Panc1 (cell line): ENCODE measurements around the gene ETFBKMT. TPM values are rescaled to one million over a fixed set of nuclear protein-coding genes. Genes with fewer than 3 reads are reported as not detected.

ENCODE experiments used
- ATAC-seq: fragments of 200-7000 bp; cut with Tn5 transposase; 2 replicates; pipeline ENCODE4 v1.9.1; 2020; ENCODE audit warnings: mild to moderate bottlenecking, moderate library complexity
- BruUV-seq: library from RNA; stranded (reverse); fragments of 400-500 nt; replicated peaks from 2 replicates; lab custom pipeline; 2021; lab: Mats Ljungman, UMichigan
- CTCF ChIA-PET: fragments of 300-600 bp; sonication (Branson Sonifier 250); formaldehyde crosslinking; loops from one replicate; lab custom pipeline; 2022; ENCODE audit warnings: antibody characterized with exemption; lab: Charles Lee
- POLR2A ChIA-PET: fragments of 300-600 bp; sonication (Branson Sonifier 250); formaldehyde crosslinking; loops from one replicate; lab custom pipeline; 2022; ENCODE audit warnings: antibody characterized with exemption; lab: Charles Lee
- DNase-seq: peaks from one replicate; pipeline ENCODE4 v3.0.0-alpha.2; 2010; ENCODE audit warnings: low read depth, low spot score
- H3K27ac ChIP-seq: 2 replicates; pipeline ENCODE4 v1.5.1; 2011; ENCODE audit warnings: mild to moderate bottlenecking, low read length, inconsistent platforms
- H3K27me3 ChIP-seq: fragments of 200-500 bp; sonication (Bioruptor generic); 2 replicates; pipeline ENCODE4 v1.6.0; 2014; ENCODE audit warnings: low read length, inconsistent platforms; ENCODE audit not compliant: control insufficient read depth, insufficient read depth
- H3K36me3 ChIP-seq: fragments of 200-500 bp; sonication (Bioruptor generic); 2 replicates; pipeline ENCODE4 v1.5.1; 2014; ENCODE audit warnings: inconsistent platforms, mild to moderate bottlenecking, low read length, moderate library complexity; ENCODE audit not compliant: control insufficient read depth, insufficient read depth
- H3K4me1 ChIP-seq: 2 replicates; pipeline ENCODE4 v1.5.1; 2011; ENCODE audit warnings: inconsistent platforms, mild to moderate bottlenecking, low read length, moderate library complexity; ENCODE audit not compliant: control insufficient read depth, insufficient read depth
- H3K4me3 ChIP-seq, 2 experiments: 2 replicates each; pipeline ENCODE4 v1.5.1; 2011 to 2012; ENCODE audit warnings: low read depth in 2 of 2, low read length in 2 of 2, mild to moderate bottlenecking in 2 of 2, inconsistent platforms in 1 of 2, moderate library complexity in 1 of 2
- H3K9me3 ChIP-seq: fragments of 200-500 bp; sonication (Bioruptor generic); 2 replicates; pipeline ENCODE4 v1.5.1; 2014; ENCODE audit warnings: low read depth, mild to moderate bottlenecking, inconsistent platforms, low read length, moderate library complexity; ENCODE audit not compliant: control insufficient read depth, insufficient read depth
- POLR2AphosphoS5 ChIP-seq: IDR thresholded peaks from 2 replicates; pipeline ENCODE4 v1.6.1; 2012; ENCODE audit warnings: mild to moderate bottlenecking, low read depth, low read length, moderate library complexity
- SIN3A ChIP-seq: IDR thresholded peaks from 2 replicates; pipeline ENCODE4 v1.6.1; 2012; ENCODE audit warnings: low read depth, mild to moderate bottlenecking, low read length, moderate library complexity, borderline replicate concordance; ENCODE audit not compliant: insufficient read depth
- TCF7L2 ChIP-seq: IDR thresholded peaks from 2 replicates; pipeline ENCODE4 v1.6.1; 2011; ENCODE audit warnings: mild to moderate bottlenecking, low read depth, low read length, inconsistent platforms
- in situ Hi-C: cut with HindIII; loops from 2 replicates; pipeline ENCODE4 v1.10.0; 2016; ENCODE audit warnings: low sequenced_read_pairs, low pct_unique_long_range_greater_than_20kb
- intact Hi-C: fragments of 100-400 bp; cut with micrococcal nuclease; formaldehyde crosslinking; loops from one replicate; pipeline ENCODE4 v1.10.0; 2022; ENCODE audit not compliant: unreplicated experiment
- total RNA-seq: library from RNA; stranded (reverse); gene quantifications from one replicate; pipeline ENCODE4 v1.2.1, GENCODE V29; 2021; ENCODE audit not compliant: unreplicated experiment
- TF ChIP-seq, protein P1 (sequence below): fragments of 450-650 bp; IDR thresholded peaks from 2 replicates; pipeline ENCODE4 v1.5.1; 2017; ENCODE audit warnings: mild to moderate bottlenecking
- TF ChIP-seq, protein P2 (sequence below), 2 experiments: IDR thresholded peaks; 2 replicates each; pipeline ENCODE4 v1.6.1; 2011 to 2012; ENCODE audit warnings: low read depth in 2 of 2, control low read depth in 1 of 2, low read length in 1 of 2, mild to moderate bottlenecking in 1 of 2, moderate library complexity in 1 of 2; ENCODE audit not compliant: insufficient read depth in 1 of 2

The ETFBKMT gene
- total RNA-seq, 1 experiment from 2014 or later = 1.5 TPM

DNA sequence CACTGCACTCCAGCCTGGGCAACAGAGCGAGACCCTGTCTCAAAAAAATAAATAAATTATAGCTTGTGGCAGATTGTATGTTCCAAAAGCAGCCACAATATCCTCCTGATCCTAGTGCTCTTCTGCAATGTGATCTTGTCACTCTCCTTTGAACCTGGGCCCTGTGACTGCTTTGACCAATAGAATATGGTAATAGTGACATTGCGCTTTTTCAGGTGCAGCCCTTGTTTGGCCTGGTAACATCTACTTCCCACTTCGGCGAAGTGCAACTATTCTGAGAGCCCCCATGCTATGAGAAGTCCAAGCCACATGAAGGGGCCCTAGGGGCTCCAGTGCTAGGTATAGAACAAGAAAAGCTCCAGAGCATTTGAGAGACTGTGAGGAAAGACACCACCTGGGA is 37.5 kb upstream of the ETFBKMT start:
- Histone ChIP-seq H3K27ac (no peak overlapping the region), H3K27me3 (no peaks in the 10 kb centered on the region), H3K4me1 (no peaks in the 10 kb centered on the region; the same call in 1 of the 2 replicates), H3K36me3 (no peaks in the 10 kb centered on the region), H3K4me3 (no peak overlapping the region), H3K9me3 (no peaks in the 10 kb centered on the region)
- ChIA-PET POLR2A (no interaction called here), CTCF (no interaction called here)
- intact Hi-C loops = no loop called here
- ATAC-seq (no peak), DNase-seq (no peak)
- BruUV-seq = no TSS peak
- in situ Hi-C loops = no loop called here
- TF ChIP-seq TCF7L2 (no peak), POLR2AphosphoS5 (no peak), SIN3A (no peak)
- TF ChIP-seq, protein P1, sequence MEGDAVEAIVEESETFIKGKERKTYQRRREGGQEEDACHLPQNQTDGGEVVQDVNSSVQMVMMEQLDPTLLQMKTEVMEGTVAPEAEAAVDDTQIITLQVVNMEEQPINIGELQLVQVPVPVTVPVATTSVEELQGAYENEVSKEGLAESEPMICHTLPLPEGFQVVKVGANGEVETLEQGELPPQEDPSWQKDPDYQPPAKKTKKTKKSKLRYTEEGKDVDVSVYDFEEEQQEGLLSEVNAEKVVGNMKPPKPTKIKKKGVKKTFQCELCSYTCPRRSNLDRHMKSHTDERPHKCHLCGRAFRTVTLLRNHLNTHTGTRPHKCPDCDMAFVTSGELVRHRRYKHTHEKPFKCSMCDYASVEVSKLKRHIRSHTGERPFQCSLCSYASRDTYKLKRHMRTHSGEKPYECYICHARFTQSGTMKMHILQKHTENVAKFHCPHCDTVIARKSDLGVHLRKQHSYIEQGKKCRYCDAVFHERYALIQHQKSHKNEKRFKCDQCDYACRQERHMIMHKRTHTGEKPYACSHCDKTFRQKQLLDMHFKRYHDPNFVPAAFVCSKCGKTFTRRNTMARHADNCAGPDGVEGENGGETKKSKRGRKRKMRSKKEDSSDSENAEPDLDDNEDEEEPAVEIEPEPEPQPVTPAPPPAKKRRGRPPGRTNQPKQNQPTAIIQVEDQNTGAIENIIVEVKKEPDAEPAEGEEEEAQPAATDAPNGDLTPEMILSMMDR = no peak
- TF ChIP-seq, protein P2, sequence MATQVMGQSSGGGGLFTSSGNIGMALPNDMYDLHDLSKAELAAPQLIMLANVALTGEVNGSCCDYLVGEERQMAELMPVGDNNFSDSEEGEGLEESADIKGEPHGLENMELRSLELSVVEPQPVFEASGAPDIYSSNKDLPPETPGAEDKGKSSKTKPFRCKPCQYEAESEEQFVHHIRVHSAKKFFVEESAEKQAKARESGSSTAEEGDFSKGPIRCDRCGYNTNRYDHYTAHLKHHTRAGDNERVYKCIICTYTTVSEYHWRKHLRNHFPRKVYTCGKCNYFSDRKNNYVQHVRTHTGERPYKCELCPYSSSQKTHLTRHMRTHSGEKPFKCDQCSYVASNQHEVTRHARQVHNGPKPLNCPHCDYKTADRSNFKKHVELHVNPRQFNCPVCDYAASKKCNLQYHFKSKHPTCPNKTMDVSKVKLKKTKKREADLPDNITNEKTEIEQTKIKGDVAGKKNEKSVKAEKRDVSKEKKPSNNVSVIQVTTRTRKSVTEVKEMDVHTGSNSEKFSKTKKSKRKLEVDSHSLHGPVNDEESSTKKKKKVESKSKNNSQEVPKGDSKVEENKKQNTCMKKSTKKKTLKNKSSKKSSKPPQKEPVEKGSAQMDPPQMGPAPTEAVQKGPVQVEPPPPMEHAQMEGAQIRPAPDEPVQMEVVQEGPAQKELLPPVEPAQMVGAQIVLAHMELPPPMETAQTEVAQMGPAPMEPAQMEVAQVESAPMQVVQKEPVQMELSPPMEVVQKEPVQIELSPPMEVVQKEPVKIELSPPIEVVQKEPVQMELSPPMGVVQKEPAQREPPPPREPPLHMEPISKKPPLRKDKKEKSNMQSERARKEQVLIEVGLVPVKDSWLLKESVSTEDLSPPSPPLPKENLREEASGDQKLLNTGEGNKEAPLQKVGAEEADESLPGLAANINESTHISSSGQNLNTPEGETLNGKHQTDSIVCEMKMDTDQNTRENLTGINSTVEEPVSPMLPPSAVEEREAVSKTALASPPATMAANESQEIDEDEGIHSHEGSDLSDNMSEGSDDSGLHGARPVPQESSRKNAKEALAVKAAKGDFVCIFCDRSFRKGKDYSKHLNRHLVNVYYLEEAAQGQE (IDR thresholded peaks at IDR 0.05; ENCODE audit: insufficient read depth in 1 of 2, low read depth in 2 of 2, low read length in 1 of 2) = no peak

DNA sequence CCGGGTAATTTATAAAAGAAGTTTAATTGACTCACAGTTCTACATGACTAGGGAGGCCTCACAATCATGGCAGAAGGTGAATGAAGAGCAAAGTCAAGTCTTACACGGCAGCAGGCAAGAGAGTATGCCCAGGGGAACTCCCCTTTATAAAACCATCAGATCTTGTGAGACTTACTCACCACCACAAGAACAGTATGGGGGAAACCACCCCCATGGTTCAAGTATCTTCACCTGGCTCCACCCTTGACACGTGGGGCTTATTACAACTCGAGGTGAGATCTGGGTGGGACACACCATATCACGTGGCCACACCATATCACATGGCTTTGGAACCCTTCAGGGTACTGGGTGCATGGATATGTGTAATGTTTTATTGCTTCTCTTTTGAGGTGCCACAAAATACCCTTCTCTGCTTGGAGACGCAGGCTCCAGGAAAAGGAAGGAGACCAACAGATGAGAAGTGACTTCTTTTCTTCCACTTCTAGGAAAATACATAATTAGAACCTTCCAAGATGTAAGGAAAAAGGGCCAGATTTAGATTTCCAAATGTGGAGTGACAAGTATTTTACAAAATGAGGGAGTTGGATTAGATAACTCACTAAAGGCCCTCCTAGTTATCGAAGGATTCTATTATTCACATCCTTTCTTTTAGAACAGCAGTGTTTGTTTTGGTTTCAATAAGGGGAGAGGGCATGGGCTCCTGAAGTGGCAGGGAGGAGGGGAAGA is 33.1 kb upstream of the ETFBKMT start:
- no peak for ATAC-seq
- no peak overlapping the region for H3K4me3 ChIP-seq
- DNase-seq = no peak
- ChIA-PET CTCF (interaction anchor here (0.7 kb wide), 1 partner anchor 44 kb away, joined by 10 read pairs; no protein-coding TSS in a partner anchor), POLR2A (no interaction called here)
- no TSS peak for BruUV-seq
- H3K4me1 ChIP-seq = no peaks in the 10 kb centered on the region
- no peak overlapping the region for H3K27ac ChIP-seq
- H3K9me3 ChIP-seq = no peaks in the 10 kb centered on the region
- TF ChIP-seq, protein P1 = no peak
- TF ChIP-seq, protein P2 (IDR thresholded peaks at IDR 0.05; ENCODE audit: insufficient read depth in 1 of 2, low read depth in 2 of 2, low read length in 1 of 2) = no peak
- TF ChIP-seq SIN3A = no peak
- no peak for TF ChIP-seq TCF7L2
- no peak for TF ChIP-seq POLR2AphosphoS5
- no peaks in the 10 kb centered on the region for H3K36me3 ChIP-seq
- H3K27me3 ChIP-seq = no peaks in the 10 kb centered on the region
- in situ Hi-C loops (no loop called here), intact Hi-C loops (no loop called here)
